Measurements from ENCODE around the gene CCDC85B.

DNA sequence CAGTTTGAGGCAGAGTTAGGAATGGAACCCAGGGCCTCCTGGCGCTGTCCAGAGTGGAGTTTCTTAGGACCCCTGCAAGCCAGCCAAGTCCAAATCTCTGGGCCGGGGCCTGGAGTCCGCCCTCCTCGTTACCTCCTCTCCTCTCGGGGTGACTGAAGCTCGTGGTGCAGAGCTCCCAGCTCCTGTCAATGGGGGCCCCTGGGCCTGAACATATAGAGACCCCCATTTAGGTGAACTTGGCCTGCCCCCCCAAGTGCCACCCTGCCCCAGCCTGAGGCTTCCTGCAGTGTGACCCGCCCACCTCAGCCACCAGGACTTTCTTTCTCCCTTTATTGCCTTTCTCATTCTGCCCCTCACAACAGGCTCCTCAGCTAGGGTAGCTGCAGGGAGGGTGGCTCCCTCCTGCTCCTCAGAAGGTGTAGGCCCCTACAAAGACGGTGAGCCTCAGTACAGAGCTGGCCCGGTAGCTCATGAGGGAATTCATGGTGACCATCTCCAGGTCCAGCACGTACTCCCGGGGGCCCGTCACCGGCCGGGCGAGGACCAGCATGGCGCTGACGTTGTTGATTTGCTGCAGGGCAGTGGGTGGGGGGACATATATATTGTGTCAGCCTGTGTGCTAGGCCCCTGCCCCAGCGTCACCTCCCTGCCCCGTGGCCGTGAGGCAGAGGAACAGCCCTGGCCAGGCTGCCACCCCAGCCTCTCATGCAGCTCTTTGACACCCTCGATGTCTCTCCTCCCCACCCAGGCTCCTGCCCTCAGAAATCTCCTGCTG is 23.8 kb upstream of the CCDC85B start:
- TF ChIP-seq, protein P1, sequence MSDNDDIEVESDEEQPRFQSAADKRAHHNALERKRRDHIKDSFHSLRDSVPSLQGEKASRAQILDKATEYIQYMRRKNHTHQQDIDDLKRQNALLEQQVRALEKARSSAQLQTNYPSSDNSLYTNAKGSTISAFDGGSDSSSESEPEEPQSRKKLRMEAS (IDR thresholded peaks at IDR 0.05): no peak
- TF ChIP-seq, protein P2, sequence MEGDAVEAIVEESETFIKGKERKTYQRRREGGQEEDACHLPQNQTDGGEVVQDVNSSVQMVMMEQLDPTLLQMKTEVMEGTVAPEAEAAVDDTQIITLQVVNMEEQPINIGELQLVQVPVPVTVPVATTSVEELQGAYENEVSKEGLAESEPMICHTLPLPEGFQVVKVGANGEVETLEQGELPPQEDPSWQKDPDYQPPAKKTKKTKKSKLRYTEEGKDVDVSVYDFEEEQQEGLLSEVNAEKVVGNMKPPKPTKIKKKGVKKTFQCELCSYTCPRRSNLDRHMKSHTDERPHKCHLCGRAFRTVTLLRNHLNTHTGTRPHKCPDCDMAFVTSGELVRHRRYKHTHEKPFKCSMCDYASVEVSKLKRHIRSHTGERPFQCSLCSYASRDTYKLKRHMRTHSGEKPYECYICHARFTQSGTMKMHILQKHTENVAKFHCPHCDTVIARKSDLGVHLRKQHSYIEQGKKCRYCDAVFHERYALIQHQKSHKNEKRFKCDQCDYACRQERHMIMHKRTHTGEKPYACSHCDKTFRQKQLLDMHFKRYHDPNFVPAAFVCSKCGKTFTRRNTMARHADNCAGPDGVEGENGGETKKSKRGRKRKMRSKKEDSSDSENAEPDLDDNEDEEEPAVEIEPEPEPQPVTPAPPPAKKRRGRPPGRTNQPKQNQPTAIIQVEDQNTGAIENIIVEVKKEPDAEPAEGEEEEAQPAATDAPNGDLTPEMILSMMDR (IDR thresholded peaks at IDR 0.05; ENCODE audit: control extremely low read depth in 1 of 3, insufficient read depth in 1 of 3, low read depth in 1 of 3, low read length in 3 of 3): no peak
- TF ChIP-seq ZNF274 (IDR thresholded peaks at IDR 0.05; ENCODE audit: borderline replicate concordance, extremely low read depth, low read length) (no peak), SIX5 (IDR thresholded peaks at IDR 0.05; ENCODE audit: low read depth, low read length) (no peak)
- TF ChIP-seq, protein P3, sequence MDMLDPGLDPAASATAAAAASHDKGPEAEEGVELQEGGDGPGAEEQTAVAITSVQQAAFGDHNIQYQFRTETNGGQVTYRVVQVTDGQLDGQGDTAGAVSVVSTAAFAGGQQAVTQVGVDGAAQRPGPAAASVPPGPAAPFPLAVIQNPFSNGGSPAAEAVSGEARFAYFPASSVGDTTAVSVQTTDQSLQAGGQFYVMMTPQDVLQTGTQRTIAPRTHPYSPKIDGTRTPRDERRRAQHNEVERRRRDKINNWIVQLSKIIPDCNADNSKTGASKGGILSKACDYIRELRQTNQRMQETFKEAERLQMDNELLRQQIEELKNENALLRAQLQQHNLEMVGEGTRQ (IDR thresholded peaks at IDR 0.05; ENCODE audit: low read length): no peak

Measured in H1 (cell line).